Measurements from ENCODE around the gene CCDC187.
"Not testable (repeated sequence)": the region's sequence is repeated elsewhere in the genome, so short reads cannot be mapped to it uniquely, and the experiment has no call there.

CCDC187 gene

GRCh38 chr9:136239135-136239982, 64.5 kb downstream of the CCDC187 start:
- no peak for DNase-seq (ENCODE audit: low read depth in 2 of 2)

- DNase-seq (ENCODE audit: low read depth in 2 of 2), result no peak
Measured at GRCh38 chr9:136238342-136238732, 65.6 kb downstream of the CCDC187 start.

- no peak for DNase-seq (ENCODE audit: low read depth in 2 of 2)
Measured at GRCh38 chr9:136237486-136238341, 66.2 kb downstream of the CCDC187 start.

- not testable (repeated sequence) for DNase-seq (ENCODE audit: low read depth in 2 of 2)
Measured at GRCh38 chr9:136236471-136237410, 67.2 kb downstream of the CCDC187 start.

- no peak for DNase-seq (ENCODE audit: low read depth in 2 of 2)
Measured at GRCh38 chr9:136235709-136236455, 68.0 kb downstream of the CCDC187 start.

GRCh38 chr9:136235171-136235570, 68.7 kb downstream of the CCDC187 start:
- no peak for DNase-seq (ENCODE audit: low read depth in 2 of 2)

GRCh38 chr9:136234597-136234996, 69.3 kb downstream of the CCDC187 start:
- no peak for DNase-seq (ENCODE audit: low read depth in 2 of 2)

- DNase-seq (ENCODE audit: low read depth in 2 of 2), result no peak
Measured at GRCh38 chr9:136233868-136234267, 70.0 kb downstream of the CCDC187 start.

- no peak for DNase-seq (ENCODE audit: low read depth in 2 of 2)
Measured at GRCh38 chr9:136233411-136233810, 70.5 kb downstream of the CCDC187 start.

GRCh38 chr9:136232969-136233368, 70.9 kb downstream of the CCDC187 start:
- no peak for DNase-seq (ENCODE audit: low read depth in 2 of 2)

GRCh38 chr9:136231478-136232297, 72.2 kb downstream of the CCDC187 start:
- no peak for DNase-seq (ENCODE audit: low read depth in 2 of 2)

GRCh38 chr9:136230773-136231172, 73.1 kb downstream of the CCDC187 start:
- DNase-seq (ENCODE audit: low read depth in 2 of 2), result no peak

- no peak for DNase-seq (ENCODE audit: low read depth in 2 of 2)
Measured at GRCh38 chr9:136230365-136230764, 73.5 kb downstream of the CCDC187 start.

GRCh38 chr9:136229096-136230065, 74.5 kb downstream of the CCDC187 start:
- no peak for DNase-seq (ENCODE audit: low read depth in 2 of 2)

- no peak for DNase-seq (ENCODE audit: low read depth in 2 of 2)
Measured at GRCh38 chr9:136228107-136228875, 75.6 kb downstream of the CCDC187 start.

- DNase-seq (ENCODE audit: low read depth in 2 of 2), result no peak
Measured at GRCh38 chr9:136226680-136227407, 77.0 kb downstream of the CCDC187 start.
